Gastrocnemius medialis (tissue), 4 donors: ENCODE measurements around the gene GANC. TPM values are rescaled to one million over a fixed set of nuclear protein-coding genes. Genes with fewer than 3 reads are reported as not detected.
"Not testable (repeated sequence)": the region's sequence is repeated elsewhere in the genome, so short reads cannot be mapped to it uniquely, and the experiment has no call there.

ENCODE experiments used
- ATAC-seq, 2 donors: fragments of 150-250 bp; one replicate each; pipeline ENCODE4 v1.9.1; 2016
- DNase-seq, 2 donors: peaks; one replicate each; pipeline ENCODE4 v3.0.0-alpha.2; 2019
- H3K27ac ChIP-seq, 4 donors: fragments of 200-600 bp; sonication (generic); 1 replicate in 1 of 4; 2 replicates in 3 of 4; pipeline ENCODE4 v1.5.1; 2016 to 2018; ENCODE audit warnings: mild to moderate bottlenecking in 2 of 4, moderate library complexity in 1 of 4
- H3K27me3 ChIP-seq, 3 donors: fragments of 200-600 bp; sonication (generic) in 2 of 3; 1 replicate in 1 of 3; 2 replicates in 2 of 3; pipeline versions ENCODE4 v1.5.1 to v1.6.0; 2016 to 2019; ENCODE audit warnings: mild to moderate bottlenecking in 1 of 3, moderate library complexity in 1 of 3
- H3K36me3 ChIP-seq, 2 donors: fragments of 200-600 bp; sonication (generic) in 1 of 2; one replicate each; pipeline ENCODE4 v1.5.1; 2017 to 2018
- H3K4me1 ChIP-seq, 2 donors: fragments of 200-600 bp; sonication (generic) in 1 of 2; one replicate each; pipeline ENCODE4 v1.5.1; 2016 to 2017; ENCODE audit warnings: mild to moderate bottlenecking in 2 of 2
- H3K4me3 ChIP-seq, 4 donors: fragments of 200-600 bp; sonication (generic) in 3 of 4; 1 replicate in 1 of 4; 2 replicates in 3 of 4; pipeline ENCODE4 v1.5.1; 2016 to 2019; ENCODE audit warnings: mild to moderate bottlenecking in 2 of 4
- H3K9me3 ChIP-seq, 3 donors: fragments of 200-600 bp; sonication (generic) in 2 of 3; 1 replicate in 1 of 3; 2 replicates in 2 of 3; pipeline ENCODE4 v1.5.1; 2016 to 2019
- POLR2A ChIP-seq, 2 donors: fragments of 450-650 bp; IDR thresholded peaks; one replicate each; pipeline ENCODE4 v1.6.1; 2017; ENCODE audit warnings: antibody characterized with exemption in 2 of 2, mild to moderate bottlenecking in 2 of 2, moderate library complexity in 2 of 2
- in situ Hi-C, 4 donors: fragments of 200-750 bp; cut with MboI; loops; one replicate each; pipeline versions ENCODE4 v1.15.0 to v1.8.0; 2017; ENCODE audit warnings: low sequenced_read_pairs in 4 of 4
- intact Hi-C: fragments of 100-400 bp; cut with DNase I; formaldehyde crosslinking; loops from one replicate; pipeline ENCODE4 v1.15.1; 2023; ENCODE audit warnings: low total_unique reads
- total RNA-seq, 4 donors: library from RNA; depleted of rRNA; stranded (reverse); fragments of >200 nt; gene quantifications; one replicate each; pipeline versions ENCODE4 v1.1.0 to v1.2.3, GENCODE V29; 2016
- TF ChIP-seq, protein P1 (sequence below), 5 experiments: fragments of 450-650 bp in 3 of 5; fragments of 200-600 bp in 2 of 5; sonication (generic) in 2 of 5; IDR thresholded peaks in 4 of 5; conservative IDR thresholded peaks in 1 of 5; 1 replicate in 4 of 5; 2 replicates in 1 of 5; pipeline ENCODE4 v1.5.1; 2016 to 2019; ENCODE audit warnings: antibody characterized with exemption in 5 of 5, mild to moderate bottlenecking in 3 of 5, moderate library complexity in 3 of 5

The GANC gene, protein sequence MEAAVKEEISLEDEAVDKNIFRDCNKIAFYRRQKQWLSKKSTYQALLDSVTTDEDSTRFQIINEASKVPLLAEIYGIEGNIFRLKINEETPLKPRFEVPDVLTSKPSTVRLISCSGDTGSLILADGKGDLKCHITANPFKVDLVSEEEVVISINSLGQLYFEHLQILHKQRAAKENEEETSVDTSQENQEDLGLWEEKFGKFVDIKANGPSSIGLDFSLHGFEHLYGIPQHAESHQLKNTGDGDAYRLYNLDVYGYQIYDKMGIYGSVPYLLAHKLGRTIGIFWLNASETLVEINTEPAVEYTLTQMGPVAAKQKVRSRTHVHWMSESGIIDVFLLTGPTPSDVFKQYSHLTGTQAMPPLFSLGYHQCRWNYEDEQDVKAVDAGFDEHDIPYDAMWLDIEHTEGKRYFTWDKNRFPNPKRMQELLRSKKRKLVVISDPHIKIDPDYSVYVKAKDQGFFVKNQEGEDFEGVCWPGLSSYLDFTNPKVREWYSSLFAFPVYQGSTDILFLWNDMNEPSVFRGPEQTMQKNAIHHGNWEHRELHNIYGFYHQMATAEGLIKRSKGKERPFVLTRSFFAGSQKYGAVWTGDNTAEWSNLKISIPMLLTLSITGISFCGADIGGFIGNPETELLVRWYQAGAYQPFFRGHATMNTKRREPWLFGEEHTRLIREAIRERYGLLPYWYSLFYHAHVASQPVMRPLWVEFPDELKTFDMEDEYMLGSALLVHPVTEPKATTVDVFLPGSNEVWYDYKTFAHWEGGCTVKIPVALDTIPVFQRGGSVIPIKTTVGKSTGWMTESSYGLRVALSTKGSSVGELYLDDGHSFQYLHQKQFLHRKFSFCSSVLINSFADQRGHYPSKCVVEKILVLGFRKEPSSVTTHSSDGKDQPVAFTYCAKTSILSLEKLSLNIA (N-terminal part only)
- total RNA-seq = 10 to 100 TPM in 2 of 4 donors, 1 to 10 TPM in 2; 5.9 to 26.3 (median 11.9) TPM

DNA sequence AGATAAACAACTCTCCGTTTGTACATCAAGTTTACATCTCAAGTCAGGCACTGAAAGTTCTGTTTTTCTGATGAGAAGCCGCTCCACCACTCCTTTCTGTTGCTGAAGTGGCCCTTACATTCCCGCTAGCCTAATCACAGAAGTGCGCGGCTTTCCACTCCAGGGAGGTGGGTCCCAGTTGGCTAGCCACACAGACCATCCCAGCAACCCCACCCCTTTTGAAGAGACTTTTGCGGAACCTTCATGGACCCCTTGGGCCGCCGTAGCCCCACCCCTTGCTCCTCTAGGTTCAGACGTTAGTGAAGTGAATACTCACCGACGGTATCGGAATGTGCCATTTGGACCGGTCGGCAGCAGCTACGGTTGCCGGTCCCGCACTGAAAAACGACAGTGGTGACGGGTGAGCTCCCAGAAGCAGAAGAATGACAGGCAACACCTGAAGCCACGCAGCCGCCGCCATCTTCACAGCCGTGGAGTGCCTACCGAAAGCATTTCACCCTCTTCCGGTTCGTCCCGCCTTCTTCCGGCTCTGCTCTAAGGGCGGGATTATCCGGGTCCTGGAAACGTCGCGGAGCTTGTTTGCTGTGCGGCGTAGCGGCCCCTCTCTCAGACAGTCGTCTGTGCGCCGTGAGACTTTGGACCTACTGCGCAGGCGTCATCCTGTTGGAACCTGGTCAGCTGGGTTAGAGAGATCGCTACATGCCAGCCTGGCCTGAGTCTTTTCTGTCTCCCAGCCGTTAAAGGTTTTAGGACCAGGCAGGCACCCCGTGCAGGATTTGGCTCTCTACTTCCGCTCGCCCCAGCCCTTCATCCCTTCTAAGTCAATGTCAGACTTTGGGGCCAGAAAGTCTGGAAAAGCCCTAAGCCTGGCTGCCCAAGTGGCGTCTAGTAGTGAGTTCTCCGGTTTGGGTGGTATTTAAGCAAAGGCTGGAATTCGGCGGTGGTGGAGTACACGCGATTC is at the start of gene GANC, which contains the start of gene TMEM87A:
Gene GANC, plus strand, starts transcription at position 263 of the 961 bp plus-strand sequence. CDS start 1,281 bp downstream, outside the sequence.
Gene TMEM87A, minus strand, starts transcription at position 495 of the 961 bp plus-strand sequence. Its CDS starts 35 bp downstream, at position 460.
- DNase-seq = peak; percentile 98
- Histone ChIP-seq H3K27me3 (no peaks in the 10 kb centered on the region), H3K27ac (peak within 1 kb of the TSS; percentile 94 to 98 (median 98)), H3K36me3 (peaks cover 0 to 24% of the 10 kb centered on the region in 2 donors), H3K9me3 (no peaks in the 10 kb centered on the region), H3K4me1 (peaks cover 46 to 50% of the 10 kb centered on the region in 2 donors), H3K4me3 (peak within 1 kb of the TSS; percentile 80 to 86 (median 84))
- TF ChIP-seq POLR2A (IDR thresholded peaks at IDR 0.05) = peak; percentile 81 to 84
- TF ChIP-seq, protein P1, sequence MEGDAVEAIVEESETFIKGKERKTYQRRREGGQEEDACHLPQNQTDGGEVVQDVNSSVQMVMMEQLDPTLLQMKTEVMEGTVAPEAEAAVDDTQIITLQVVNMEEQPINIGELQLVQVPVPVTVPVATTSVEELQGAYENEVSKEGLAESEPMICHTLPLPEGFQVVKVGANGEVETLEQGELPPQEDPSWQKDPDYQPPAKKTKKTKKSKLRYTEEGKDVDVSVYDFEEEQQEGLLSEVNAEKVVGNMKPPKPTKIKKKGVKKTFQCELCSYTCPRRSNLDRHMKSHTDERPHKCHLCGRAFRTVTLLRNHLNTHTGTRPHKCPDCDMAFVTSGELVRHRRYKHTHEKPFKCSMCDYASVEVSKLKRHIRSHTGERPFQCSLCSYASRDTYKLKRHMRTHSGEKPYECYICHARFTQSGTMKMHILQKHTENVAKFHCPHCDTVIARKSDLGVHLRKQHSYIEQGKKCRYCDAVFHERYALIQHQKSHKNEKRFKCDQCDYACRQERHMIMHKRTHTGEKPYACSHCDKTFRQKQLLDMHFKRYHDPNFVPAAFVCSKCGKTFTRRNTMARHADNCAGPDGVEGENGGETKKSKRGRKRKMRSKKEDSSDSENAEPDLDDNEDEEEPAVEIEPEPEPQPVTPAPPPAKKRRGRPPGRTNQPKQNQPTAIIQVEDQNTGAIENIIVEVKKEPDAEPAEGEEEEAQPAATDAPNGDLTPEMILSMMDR (IDR thresholded peaks at IDR 0.05 in 4 of 5, conservative IDR thresholded peaks at IDR 0.05 in 1 of 5) = peak in 1 of 5 experiments; percentile 4
- ATAC-seq = peak; percentile 92
- in situ Hi-C loops (loop anchor here in 3 of 4 donors (10.0 kb wide), 2 partner anchors 112 to 202 kb away; no protein-coding TSS in a partner anchor), intact Hi-C loops (loop anchor here (1.0 to 5.0 kb wide), 5 partner anchors 49 to 501 kb away; partner anchors contain the start of genes MAPKBP1 and SNAP23)

DNA sequence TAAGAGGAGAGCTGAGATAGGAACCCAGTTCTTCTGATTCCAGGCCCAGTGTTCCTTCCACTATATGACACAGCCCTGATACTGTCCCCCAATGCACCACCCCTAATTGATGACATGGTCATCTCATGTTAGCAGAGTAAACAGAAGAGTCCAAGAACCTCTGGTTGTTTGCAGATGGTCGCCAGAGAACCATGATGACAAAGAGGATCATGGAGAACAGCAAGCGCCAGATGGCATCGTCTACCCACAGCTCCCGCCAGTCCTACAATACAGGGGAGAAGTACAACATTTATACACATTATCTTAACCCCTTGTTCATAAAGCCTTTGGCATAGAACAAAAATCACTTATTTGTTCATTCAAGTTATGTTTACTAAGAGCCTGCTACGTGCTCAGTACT is 46.4 kb upstream of the GANC start:
- intact Hi-C loops = no loop called here

DNA sequence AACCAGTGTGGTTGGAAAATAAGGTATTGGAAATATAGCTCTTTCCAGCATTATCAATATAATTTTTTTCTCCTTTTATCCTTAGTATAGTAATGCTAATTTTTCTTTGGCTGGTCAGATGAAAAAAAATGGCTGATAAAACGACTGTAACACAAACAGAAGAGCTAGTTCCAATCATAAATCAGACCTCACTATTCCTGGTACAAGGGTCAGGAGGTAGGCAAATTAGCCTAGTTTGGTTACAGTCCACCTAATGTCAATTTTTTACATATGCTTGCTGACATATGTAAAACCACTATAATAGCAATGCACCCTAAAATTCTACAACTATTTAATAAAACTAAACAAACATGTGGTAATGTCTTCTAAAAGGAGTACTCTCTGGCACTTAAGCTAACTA is 45.0 kb upstream of the GANC start:
- no peak for DNase-seq
- intact Hi-C loops (no loop called here), in situ Hi-C loops (no loop called here)
- H3K4me1 ChIP-seq = no peaks in the 10 kb centered on the region
- no peak overlapping the region for H3K4me3 ChIP-seq
- no peak for ATAC-seq
- H3K27ac ChIP-seq = no peak overlapping the region
- no peak for TF ChIP-seq POLR2A (IDR thresholded peaks at IDR 0.05)
- TF ChIP-seq, protein P1 (IDR thresholded peaks at IDR 0.05 in 4 of 5, conservative IDR thresholded peaks at IDR 0.05 in 1 of 5) = no peak
- no peaks in the 10 kb centered on the region for H3K27me3 ChIP-seq
- H3K9me3 ChIP-seq = no peaks in the 10 kb centered on the region
- H3K36me3 ChIP-seq = peaks cover 0 to 89% of the 10 kb centered on the region in 2 donors

More for the DNA sequence above, 46.4 kb upstream of the GANC start:
- TF ChIP-seq POLR2A (IDR thresholded peaks at IDR 0.05) = no peak
- TF ChIP-seq, protein P1 (IDR thresholded peaks at IDR 0.05 in 4 of 5, conservative IDR thresholded peaks at IDR 0.05 in 1 of 5) = no peak
- in situ Hi-C loops = no loop called here
- H3K27me3 ChIP-seq = no peaks in the 10 kb centered on the region
- H3K4me1 ChIP-seq = no peaks in the 10 kb centered on the region
- DNase-seq (no peak), ATAC-seq (no peak)
- H3K36me3 ChIP-seq = peaks cover 0 to 90% of the 10 kb centered on the region in 2 donors
- H3K27ac ChIP-seq = no peak overlapping the region
- no peaks in the 10 kb centered on the region for H3K9me3 ChIP-seq
- no peak overlapping the region for H3K4me3 ChIP-seq

- DNase-seq, H3K9me3 ChIP-seq, H3K27ac ChIP-seq, in situ Hi-C loops, ATAC-seq, H3K4me3 ChIP-seq, intact Hi-C loops, H3K4me1 ChIP-seq, H3K27me3 ChIP-seq: not testable (repeated sequence)
- H3K36me3 ChIP-seq = peaks cover 0 to 89% of the 10 kb centered on the region in 2 donors
Measured at GRCh38 chr15:42228981-42229380, 44.0 kb upstream of the GANC start.
